GM18870 (cell line): Measurements from ENCODE around the gene FOXC1.

Experiments
- ATAC-seq: cut with Tn5 transposase; IDR thresholded peaks from one replicate; pipeline ENCODE4 v1.9.1; 2021; ENCODE audit warnings: moderate library complexity; ENCODE audit not compliant: unreplicated experiment

Gene FOXC1

GRCh38 chr6:1609648-1610496 lies at the start of gene FOXC1:
Gene FOXC1, plus strand, starts transcription at chr6:1609915. Its CDS starts 531 bp downstream, at chr6:1610446.
- no peak for ATAC-seq

DNA sequence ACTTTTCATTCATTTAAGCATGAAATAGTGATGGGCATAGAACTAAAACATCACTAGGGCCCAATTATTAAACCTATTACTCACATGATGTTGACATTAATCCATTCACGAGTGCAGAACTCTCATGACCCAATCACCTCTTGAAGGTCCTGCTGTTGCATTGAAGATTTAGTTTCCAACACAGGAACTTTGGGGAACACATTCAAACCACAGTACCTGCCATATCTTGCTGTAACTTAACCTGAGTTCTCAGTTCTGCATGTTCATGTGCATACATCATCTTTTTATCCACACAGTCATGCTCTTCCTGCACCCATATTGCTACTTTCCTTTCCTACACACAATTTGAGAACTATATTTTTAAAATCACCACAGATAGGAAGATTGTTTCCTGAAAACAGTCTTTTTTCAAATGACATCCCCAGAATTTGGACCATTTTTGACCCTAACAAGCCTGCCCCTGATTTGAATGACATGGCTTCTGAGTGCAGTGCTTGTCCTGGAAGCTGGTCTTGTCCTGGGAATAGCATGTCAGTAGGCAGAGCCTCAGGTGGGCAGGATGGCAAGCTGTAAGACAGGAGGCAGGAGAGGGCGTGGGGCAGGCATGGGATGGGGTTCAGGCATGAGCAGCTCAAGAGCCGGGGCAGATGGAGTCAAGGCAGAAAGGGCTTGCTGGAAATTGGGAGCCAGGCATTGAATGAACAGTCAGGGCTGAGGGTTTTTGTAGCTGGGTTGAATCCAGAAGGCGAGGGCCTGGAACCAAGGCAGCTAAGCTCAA lies 49.2 kb upstream of the FOXC1 start:
- no peak for ATAC-seq

- no peak for ATAC-seq
These were observed 48.4 kb upstream of the FOXC1 start for GRCh38 chr6:1561355-1561754.

DNA sequence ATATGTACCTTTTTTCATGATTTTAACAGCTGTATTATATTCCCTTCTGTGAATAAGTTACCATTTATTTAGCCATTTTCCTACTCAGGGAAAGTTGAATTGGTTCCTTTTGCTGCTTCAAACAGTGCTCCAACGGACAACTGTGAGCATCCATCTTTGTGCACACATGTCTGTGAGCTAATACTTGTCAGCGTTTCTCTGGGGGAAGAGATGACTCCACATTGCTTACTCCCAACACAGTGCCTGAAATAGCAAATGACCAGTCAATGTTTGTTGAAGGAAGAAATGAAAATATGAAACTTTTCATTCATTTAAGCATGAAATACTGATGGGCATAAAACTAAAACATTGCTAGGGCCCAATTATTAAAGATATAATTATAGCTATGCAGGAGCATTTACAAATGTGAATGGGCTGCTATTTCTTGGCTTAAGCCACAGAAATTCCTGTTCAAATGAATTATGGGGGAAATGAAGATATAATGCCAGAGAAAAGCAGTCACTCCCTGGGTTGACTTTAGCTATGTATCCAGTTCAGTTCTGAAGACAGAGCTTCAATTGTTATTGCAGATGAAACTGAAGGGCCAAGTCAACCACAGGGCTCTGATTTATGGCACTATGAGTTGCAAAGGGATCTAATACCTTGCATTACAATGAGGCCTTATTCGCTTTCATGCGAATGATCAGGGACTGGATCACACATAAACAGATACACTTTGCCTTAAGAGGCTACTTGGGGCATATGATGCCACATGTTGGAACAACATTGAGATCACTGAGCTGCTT lies 47.4 kb upstream of the FOXC1 start:
- no peak for ATAC-seq

DNA sequence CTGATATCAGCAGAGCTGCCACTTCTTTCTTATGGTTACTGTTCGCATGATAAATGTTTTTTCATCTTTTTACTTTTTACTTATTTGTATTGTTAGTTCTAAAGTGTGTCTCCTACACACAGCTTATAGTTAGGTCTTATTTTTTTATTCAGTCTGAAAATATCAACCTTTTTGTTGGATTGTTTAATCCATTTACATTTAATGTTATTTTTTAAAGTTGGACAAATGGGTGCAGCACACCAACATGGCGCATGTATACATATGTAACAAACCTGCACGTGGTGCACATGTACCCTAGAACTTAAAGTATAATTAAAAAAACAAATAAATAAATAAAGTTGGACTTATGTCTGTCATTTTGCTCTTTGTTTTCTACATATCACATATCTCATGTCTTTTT lies 40.3 kb upstream of the FOXC1 start:
- no peak for ATAC-seq

- ATAC-seq: no peak
These were observed 38.9 kb upstream of the FOXC1 start for GRCh38 chr6:1570848-1571247.

GRCh38 chr6:1572892-1573291 lies 36.8 kb upstream of the FOXC1 start:
- no peak for ATAC-seq

DNA sequence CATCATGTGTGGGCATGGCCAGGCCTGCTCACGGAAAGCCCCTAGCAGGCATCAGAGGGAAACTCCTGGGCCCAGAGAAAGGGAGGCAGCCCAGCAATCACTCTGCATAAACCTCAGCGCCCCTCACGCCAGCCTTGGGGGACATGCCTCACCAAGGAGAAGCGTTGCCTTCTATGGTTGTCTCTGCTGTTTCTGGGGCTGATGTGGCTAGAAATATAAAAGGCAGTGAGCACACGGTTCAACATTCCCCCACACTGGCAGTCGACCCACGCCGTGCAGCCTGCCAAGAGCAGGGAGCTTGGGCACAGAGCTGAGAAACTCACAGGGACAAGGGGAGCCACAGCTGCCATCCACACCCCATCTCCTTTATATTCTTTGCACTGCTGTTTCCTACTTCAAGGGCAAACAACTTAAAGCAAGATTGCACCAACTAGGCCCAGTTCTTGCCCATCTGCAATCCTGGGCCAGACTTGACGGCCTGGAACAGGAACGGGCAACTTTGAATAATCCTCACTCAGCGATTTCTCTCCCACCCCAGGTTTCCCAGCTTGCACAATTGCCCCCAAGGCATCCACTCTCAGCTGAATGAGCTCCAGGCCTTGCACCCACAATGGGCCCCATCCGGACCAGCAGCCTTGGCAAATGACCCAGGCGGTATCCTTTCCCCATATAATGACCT lies 35.5 kb upstream of the FOXC1 start:
- ATAC-seq: no peak

DNA sequence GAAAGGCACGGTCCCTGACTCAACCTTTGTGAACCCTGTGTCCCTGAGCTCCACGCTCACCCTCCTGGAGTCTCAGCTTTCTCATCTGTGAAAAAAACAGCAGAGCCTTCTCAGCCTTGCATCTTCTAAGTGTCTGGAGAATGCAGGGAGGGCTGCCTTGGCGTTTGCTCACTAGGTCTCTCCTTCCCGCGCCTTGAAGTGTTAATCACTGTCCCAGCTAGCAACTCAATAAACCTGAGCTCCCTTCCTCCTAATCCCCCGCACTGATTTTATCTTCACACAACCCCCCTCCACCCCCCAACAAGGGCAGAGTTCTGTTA lies 34.9 kb upstream of the FOXC1 start:
- ATAC-seq: no peak

GRCh38 chr6:1575210-1576041 lies 34.3 kb upstream of the FOXC1 start:
- no peak for ATAC-seq

GRCh38 chr6:1576166-1576565 lies 33.5 kb upstream of the FOXC1 start:
- ATAC-seq: no peak

GRCh38 chr6:1576711-1577110 lies 33.0 kb upstream of the FOXC1 start:
- ATAC-seq: no peak

DNA sequence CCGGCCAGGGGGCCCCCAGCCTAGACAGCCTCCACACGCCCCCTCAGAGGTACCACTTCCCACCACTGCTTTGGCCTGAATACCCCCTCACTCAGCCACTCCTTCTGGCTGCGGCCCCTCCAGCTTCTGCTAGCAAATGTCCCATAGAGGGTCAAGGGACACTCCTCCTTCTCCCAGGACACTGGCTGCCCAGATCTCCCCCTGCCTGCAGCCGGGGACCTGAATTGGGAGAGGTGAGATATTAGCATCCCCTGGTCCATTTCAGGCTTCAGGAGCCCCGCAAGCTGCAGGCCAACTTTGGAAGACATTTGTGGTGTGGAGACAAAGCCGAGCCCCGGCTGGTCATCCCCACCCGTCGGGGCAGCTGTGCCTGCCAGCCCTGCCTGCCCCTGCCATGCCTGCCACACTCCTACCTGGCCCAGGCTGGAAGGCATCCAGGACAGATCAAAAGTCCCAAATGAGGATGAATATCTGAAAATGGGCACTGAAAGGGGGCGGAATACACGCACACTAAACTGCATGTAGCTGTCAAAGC lies 32.5 kb upstream of the FOXC1 start:
- ATAC-seq: no peak

GRCh38 chr6:1577896-1578745 lies 31.6 kb upstream of the FOXC1 start:
- no peak for ATAC-seq

DNA sequence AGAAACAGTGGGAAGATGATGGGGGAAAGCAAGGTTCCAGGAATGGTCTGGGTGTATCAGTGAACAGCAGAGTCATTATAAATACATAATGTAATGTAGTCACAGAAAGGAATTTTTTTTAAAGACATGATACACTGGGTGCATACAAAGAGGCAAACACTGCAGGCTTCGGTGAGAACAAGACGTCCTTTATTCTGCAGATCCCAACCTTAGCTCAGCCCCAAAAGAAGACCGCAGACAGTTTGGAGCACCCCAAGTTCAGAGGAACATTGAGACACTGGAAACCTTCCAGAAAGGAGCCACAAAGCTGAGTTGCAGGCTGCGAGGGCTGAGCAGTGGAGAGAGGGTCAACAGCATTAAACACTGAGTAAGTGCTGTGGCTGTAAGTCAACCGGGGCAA lies 30.6 kb upstream of the FOXC1 start:
- ATAC-seq: no peak

- no peak for ATAC-seq
These were observed 29.6 kb upstream of the FOXC1 start for GRCh38 chr6:1580109-1580508.

- ATAC-seq: no peak
These were observed 29.1 kb upstream of the FOXC1 start for GRCh38 chr6:1580585-1580984.

GRCh38 chr6:1581120-1581991 lies 28.4 kb upstream of the FOXC1 start:
- ATAC-seq: no peak
